Stimulated activated CD8-positive, alpha-beta memory T cell treated with anti-CD3 and anti-CD28 coated beads, Interleukin-2, amount 100 ng/mL, for 48 hours (primary cell): ENCODE results near the gene WIZ.
"Not testable (repeated sequence)": the region's sequence is repeated elsewhere in the genome, so short reads cannot be mapped to it uniquely, and the experiment has no call there.

ENCODE experiments used
- DNase-seq, 2 donors: peaks; one replicate each; pipeline ENCODE4 v3.0.0-alpha.2; 2020; ENCODE audit warnings: low read depth in 2 of 2

WIZ gene

GRCh38 chr19:15403151-15403531 is 46.6 kb downstream of the WIZ start:
- no peak for DNase-seq

- DNase-seq, result no peak
Observed at GRCh38 chr19:15402411-15403150, 47.2 kb downstream of the WIZ start.

GRCh38 chr19:15401397-15401710 is 48.4 kb downstream of the WIZ start:
- no peak for DNase-seq

- DNase-seq, result no peak
Observed at GRCh38 chr19:15400521-15401396, 49.0 kb downstream of the WIZ start.

GRCh38 chr19:15399635-15400034 is 50.1 kb downstream of the WIZ start:
- DNase-seq, result no peak

- DNase-seq, result no peak
Observed at GRCh38 chr19:15399234-15399515, 50.6 kb downstream of the WIZ start.

GRCh38 chr19:15398501-15399233 is 51.1 kb downstream of the WIZ start:
- DNase-seq, result no peak

- no peak for DNase-seq
Observed at GRCh38 chr19:15397782-15398181, 52.0 kb downstream of the WIZ start.

GRCh38 chr19:15397236-15397635 is 52.5 kb downstream of the WIZ start:
- DNase-seq, result no peak

GRCh38 chr19:15396436-15396835 is 53.3 kb downstream of the WIZ start:
- DNase-seq, result no peak

GRCh38 chr19:15395251-15395650 is 54.5 kb downstream of the WIZ start:
- DNase-seq, result not testable (repeated sequence)

- DNase-seq, result no peak
Observed at GRCh38 chr19:15394426-15394825, 55.3 kb downstream of the WIZ start.

GRCh38 chr19:15393963-15394362 is 55.8 kb downstream of the WIZ start:
- no peak for DNase-seq

- no peak for DNase-seq
Observed at GRCh38 chr19:15390814-15391213, 58.9 kb downstream of the WIZ start.

- no peak for DNase-seq
Observed at GRCh38 chr19:15381864-15382263, 67.9 kb downstream of the WIZ start.

- DNase-seq, result no peak
Observed at GRCh38 chr19:15381429-15381828, 68.3 kb downstream of the WIZ start.

- DNase-seq, result no peak
Observed at GRCh38 chr19:15379999-15380647, 69.6 kb downstream of the WIZ start.

GRCh38 chr19:15379083-15379998 is 70.4 kb downstream of the WIZ start, which contains the start of gene AKAP8:
AKAP8 (minus strand) TSS chr19:15379787; CDS start chr19:15379731, 56 bp downstream.
- peak; percentile 96 for DNase-seq

- DNase-seq, result peak; percentile 21 to 40
Observed at GRCh38 chr19:15378534-15379082, 71.1 kb downstream of the WIZ start.

- no peak for DNase-seq
Observed at GRCh38 chr19:15374796-15375440, 74.8 kb downstream of the WIZ start.
